IPS-20b (cell line): ENCODE measurements around the gene SERTAD2.

ENCODE experiments used
- H3K27ac ChIP-seq: one replicate; pipeline ENCODE4 v1.5.1; 2013; ENCODE audit warnings: low read length
- H3K27me3 ChIP-seq: 2 replicates; pipeline ENCODE4 v1.6.1; 2013; ENCODE audit warnings: mild to moderate bottlenecking, low read length, inconsistent platforms; ENCODE audit not compliant: insufficient read depth
- H3K36me3 ChIP-seq: 2 replicates; pipeline ENCODE4 v1.6.1; 2013; ENCODE audit warnings: low read depth, mild to moderate bottlenecking, inconsistent platforms, low read length, moderate library complexity; ENCODE audit not compliant: insufficient read depth
- H3K4me1 ChIP-seq: 2 replicates; pipeline ENCODE4 v1.6.1; 2013; ENCODE audit warnings: mild to moderate bottlenecking, control low read depth, inconsistent platforms, low read length, moderate library complexity; ENCODE audit not compliant: insufficient read depth
- H3K4me3 ChIP-seq: 2 replicates; pipeline ENCODE4 v1.5.1; 2013; ENCODE audit warnings: mild to moderate bottlenecking, low read length, inconsistent platforms
- H3K9ac ChIP-seq: 2 replicates; pipeline ENCODE4 v1.6.1; 2013; ENCODE audit warnings: low read depth, mild to moderate bottlenecking, inconsistent platforms, low read length, moderate library complexity
- H3K9me3 ChIP-seq: 2 replicates; pipeline ENCODE4 v1.6.1; 2013; ENCODE audit warnings: mild to moderate bottlenecking, low read depth, low read length, inconsistent platforms; ENCODE audit not compliant: insufficient read depth

The SERTAD2 gene, protein sequence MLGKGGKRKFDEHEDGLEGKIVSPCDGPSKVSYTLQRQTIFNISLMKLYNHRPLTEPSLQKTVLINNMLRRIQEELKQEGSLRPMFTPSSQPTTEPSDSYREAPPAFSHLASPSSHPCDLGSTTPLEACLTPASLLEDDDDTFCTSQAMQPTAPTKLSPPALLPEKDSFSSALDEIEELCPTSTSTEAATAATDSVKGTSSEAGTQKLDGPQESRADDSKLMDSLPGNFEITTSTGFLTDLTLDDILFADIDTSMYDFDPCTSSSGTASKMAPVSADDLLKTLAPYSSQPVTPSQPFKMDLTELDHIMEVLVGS

DNA sequence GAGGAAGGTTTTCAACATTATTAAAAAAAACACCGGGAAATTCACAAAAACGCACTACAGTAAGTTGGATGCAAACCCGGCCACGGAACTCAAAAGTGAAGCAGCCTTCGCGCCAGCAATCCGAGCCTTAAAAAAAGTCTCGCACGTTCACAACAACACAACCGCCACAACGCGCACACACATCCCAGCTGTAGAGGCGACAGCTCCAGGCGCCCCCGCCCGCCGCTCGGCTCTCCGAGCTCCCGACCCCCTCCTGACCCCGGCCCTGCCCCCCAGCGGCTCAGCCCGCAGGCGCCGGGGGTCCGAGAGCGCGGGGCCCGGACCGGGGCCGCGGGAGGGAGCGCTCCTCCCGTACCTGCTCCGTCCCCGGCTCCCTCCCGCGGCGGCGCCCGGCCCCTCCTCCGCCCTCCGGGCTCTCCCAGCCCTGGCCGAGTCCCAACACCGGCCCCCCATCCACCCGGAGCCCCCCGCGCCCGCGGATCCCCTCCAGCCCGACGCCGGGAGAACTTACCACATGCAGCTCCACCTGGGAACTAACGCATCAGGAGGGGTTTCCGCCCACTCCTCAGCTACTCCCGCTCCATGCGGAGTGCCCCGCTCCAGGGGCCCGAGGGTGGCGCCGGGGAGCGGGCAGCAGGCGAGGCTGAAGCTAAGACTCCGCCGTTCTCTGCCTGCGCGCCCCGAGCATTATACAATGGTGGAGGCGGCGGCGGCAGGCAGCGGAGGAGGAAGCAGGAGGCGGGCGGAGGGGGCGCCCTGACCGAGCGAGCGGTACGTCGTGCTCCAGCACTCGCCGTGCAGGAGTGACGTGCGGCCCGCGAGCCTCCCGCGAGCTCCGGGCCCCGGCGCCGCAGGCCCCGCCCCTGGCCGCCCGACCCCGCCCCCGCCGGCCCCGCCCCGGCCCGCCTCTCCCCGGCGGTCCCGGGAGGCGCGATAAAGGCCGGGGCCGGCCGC is at the start of gene SERTAD2:
Gene SERTAD2, minus strand, starts transcription at position 805 of the 954 bp plus-strand sequence. CDS start 17,042 bp downstream, outside the sequence.
- Histone ChIP-seq H3K27ac (no peak within 1 kb of the TSS), H3K36me3 (no peaks in the 10 kb centered on the region), H3K9me3 (no peaks in the 10 kb centered on the region), H3K4me3 (peak within 1 kb of the TSS; percentile 85), H3K9ac (peak within 1 kb of the TSS; percentile 77; the same call in 1 of the 2 replicates), H3K4me1 (peaks cover 24% of the 10 kb centered on the region), H3K27me3 (peaks cover 49% of the 10 kb centered on the region)

- H3K27me3 ChIP-seq: no peaks in the 10 kb centered on the region
- H3K4me3 ChIP-seq: no peak overlapping the region
- no peak overlapping the region for H3K9ac ChIP-seq
- no peaks in the 10 kb centered on the region for H3K9me3 ChIP-seq
- H3K36me3 ChIP-seq: no peaks in the 10 kb centered on the region
- no peak overlapping the region for H3K27ac ChIP-seq
- H3K4me1 ChIP-seq: peaks cover 10% of the 10 kb centered on the region; the same call in 1 of the 2 replicates
Measured at GRCh38 chr2:64700133-64700809, 46.6 kb upstream of the SERTAD2 start.

- Histone ChIP-seq H3K27ac (no peak overlapping the region), H3K36me3 (no peaks in the 10 kb centered on the region), H3K9ac (no peak overlapping the region), H3K27me3 (no peaks in the 10 kb centered on the region), H3K4me1 (peaks cover 11% of the 10 kb centered on the region; the same call in 1 of the 2 replicates), H3K9me3 (no peaks in the 10 kb centered on the region), H3K4me3 (no peak overlapping the region)
Measured at GRCh38 chr2:64699712-64700111, 46.0 kb upstream of the SERTAD2 start.

DNA sequence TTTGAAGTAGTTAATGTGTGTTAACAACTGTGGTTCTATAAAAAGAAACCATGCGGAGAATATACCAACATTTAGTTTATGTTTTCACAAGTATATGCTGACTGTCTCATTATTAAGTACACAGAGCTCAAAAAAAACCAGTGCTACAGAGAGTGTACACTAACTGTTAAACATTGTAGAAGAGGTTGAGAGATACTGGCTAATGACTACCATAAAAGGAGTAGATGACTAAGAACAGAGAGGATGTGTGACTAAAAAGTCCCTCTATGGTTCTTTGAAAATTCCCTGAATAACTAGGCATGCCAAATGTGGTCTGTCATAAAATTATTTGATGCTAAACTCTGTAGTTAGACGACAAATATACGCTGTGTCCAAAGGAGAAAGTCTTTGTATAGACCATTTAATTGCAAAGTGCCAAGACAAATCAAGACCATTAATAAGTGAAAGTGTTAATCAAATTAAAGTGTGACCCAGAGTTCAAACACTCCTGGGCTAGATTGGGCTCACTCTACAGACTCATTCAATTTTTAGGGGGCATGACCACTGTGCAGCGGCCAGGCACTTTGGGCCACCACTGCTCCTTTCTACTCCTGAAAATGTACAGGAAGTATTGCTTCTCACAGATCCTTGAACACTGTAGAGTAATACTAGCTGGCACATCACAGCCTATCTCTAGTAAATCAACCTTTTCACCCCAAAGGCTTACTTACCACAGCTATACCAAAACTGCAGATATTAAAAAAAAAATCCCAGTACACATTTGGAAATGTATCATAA is 45.1 kb upstream of the SERTAD2 start:
- no peak overlapping the region for H3K27ac ChIP-seq

DNA sequence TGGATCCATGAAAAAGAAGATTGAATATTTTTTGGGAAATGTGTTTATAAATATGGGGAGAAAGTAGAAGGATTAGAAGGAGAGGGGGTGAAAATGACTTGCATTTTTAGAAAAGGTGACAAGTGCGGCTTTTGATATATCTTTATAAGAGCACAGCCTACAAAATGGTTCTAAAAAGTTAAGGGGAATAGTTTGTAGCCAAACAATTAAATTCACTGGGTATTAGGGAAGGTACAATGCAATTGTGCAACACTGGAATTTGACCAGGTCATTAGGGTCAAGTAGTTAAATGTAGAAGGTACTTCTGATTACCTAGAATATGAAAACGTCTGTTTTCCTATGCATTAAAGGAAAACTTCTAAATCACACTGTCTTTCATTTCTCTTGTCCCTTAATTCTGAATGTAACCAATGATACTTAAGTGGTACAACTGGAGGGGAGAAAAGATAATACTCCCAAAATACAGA is 44.5 kb upstream of the SERTAD2 start:
- Histone ChIP-seq H3K36me3 (no peaks in the 10 kb centered on the region), H3K27me3 (no peaks in the 10 kb centered on the region), H3K9me3 (no peaks in the 10 kb centered on the region), H3K4me3 (no peak overlapping the region), H3K4me1 (peaks cover 11% of the 10 kb centered on the region; the same call in 1 of the 2 replicates), H3K27ac (no peak overlapping the region), H3K9ac (no peak overlapping the region)

More for the DNA sequence above, 45.1 kb upstream of the SERTAD2 start:
- peaks cover 11% of the 10 kb centered on the region; the same call in 1 of the 2 replicates for H3K4me1 ChIP-seq
- H3K9me3 ChIP-seq: no peaks in the 10 kb centered on the region
- H3K4me3 ChIP-seq: no peak overlapping the region
- no peaks in the 10 kb centered on the region for H3K27me3 ChIP-seq
- no peak overlapping the region for H3K9ac ChIP-seq
- H3K36me3 ChIP-seq: no peaks in the 10 kb centered on the region

DNA sequence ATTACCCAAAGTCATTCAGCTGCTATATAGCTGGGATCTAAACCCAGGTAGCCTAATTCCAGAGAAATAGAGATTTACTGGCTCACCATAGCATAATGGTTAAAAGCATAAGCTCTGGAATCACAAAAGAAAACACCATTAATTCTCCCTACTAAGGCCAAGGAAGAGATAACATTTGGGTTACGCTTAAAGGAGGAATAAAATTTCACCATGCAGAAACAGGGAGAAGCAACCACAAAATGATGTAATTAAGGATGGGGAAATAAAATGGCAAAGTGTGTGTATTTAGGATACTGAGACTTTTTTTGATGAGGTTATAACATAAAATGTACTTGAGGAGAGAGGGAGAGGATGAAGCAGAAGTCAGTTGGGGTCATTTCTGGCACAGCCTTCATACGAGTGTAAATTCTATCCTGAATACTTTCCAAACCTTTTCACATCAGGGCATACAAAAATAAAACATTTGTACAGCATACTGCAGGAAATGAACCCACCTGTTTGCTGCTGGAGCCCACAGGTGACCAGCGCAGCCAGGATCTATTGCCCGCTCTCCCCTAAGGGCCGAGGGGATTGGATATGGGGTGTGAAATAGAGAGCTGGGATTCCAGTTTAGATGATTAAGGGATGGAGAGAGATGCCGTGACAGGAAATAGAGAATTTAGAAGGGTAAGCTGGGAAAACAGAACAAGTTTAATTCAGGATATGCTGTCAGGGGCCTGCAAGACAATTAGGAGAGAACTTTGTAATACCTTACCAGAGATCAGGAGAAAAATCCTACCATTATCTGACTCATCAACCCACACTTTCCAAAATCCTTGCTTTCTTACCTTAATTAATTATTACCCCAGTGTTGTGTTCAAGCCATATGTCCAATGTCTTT is 43.8 kb upstream of the SERTAD2 start:
- H3K4me3 ChIP-seq: no peak overlapping the region
- H3K27me3 ChIP-seq: no peaks in the 10 kb centered on the region
- no peak overlapping the region for H3K9ac ChIP-seq
- H3K36me3 ChIP-seq: no peaks in the 10 kb centered on the region
- H3K27ac ChIP-seq: no peak overlapping the region
- H3K9me3 ChIP-seq: no peaks in the 10 kb centered on the region
- peaks cover 11% of the 10 kb centered on the region; the same call in 1 of the 2 replicates for H3K4me1 ChIP-seq

DNA sequence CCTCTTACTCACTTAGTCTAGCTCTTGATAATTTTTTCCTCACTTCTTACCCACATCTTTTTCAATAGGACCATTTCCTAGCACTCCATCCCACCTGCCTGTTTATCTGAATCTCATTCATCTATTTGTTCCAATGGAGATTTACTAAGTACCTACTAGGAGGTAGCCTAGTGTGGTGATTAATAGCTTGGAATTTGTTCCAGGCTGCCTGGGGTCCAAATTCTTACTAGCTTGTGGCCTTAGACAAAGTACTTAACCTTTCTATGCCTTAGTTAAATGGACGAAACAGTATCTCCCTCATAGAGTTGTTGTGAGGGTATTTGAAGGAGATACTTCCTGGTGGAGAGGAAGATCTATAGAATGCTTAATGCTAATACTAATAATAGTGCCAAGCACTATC is 42.9 kb upstream of the SERTAD2 start:
- no peak overlapping the region for H3K4me3 ChIP-seq
- no peaks in the 10 kb centered on the region for H3K9me3 ChIP-seq
- peaks cover 11% of the 10 kb centered on the region; the same call in 1 of the 2 replicates for H3K4me1 ChIP-seq
- H3K27ac ChIP-seq: no peak overlapping the region
- H3K27me3 ChIP-seq: no peaks in the 10 kb centered on the region
- H3K36me3 ChIP-seq: no peaks in the 10 kb centered on the region
- no peak overlapping the region for H3K9ac ChIP-seq

DNA sequence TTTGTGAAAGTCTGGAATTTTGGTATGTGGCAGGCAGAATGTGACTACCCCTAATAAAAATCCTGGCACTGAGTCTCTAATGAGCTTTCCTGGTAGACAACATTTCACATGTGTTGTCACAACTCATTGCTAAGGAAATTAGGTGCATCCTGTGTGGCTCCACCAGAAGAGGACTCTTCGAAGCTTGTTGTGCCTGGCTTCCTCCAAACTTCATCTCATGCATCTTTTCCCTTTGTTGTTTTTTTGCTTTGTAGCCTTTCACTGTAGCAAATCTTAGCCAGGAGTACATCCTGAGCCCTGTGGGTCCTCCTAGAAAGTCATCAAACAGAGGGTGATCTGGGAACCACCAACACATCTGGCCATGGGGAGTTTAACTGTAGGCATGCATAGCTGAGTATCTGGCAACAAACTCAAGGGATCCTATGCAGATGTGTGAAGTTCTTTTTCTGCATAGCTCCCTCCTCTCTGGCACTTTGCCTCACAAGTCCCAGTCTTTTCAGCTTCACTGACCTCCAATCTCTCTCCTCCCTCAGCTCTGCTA is 42.1 kb upstream of the SERTAD2 start:
- Histone ChIP-seq H3K27ac (no peak overlapping the region), H3K9me3 (no peaks in the 10 kb centered on the region), H3K36me3 (no peaks in the 10 kb centered on the region), H3K4me1 (peaks cover 11% of the 10 kb centered on the region; the same call in 1 of the 2 replicates), H3K27me3 (no peaks in the 10 kb centered on the region), H3K9ac (no peak overlapping the region), H3K4me3 (no peak overlapping the region)

DNA sequence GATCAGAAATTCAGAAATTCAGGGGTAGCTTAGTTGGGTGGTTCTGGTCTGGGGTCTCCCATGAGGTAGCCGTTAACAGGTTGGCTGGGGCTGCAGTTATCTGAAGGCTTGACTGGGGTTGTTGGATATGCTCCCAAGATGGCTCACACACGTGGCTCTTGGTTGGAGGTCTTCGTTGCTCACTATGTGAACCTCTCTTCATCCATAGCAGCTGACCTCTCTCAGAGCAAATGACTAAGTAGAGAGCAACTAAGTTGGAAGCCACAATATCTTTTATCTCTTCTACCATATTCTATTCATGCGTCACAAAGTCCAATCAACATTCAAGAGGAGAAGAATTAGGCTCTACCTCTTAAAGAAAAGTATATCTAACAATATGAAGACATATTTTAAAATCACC is 38.7 kb upstream of the SERTAD2 start:
- Histone ChIP-seq H3K36me3 (no peaks in the 10 kb centered on the region), H3K9me3 (no peaks in the 10 kb centered on the region), H3K27ac (no peak overlapping the region), H3K4me1 (peaks cover 11% of the 10 kb centered on the region; the same call in 1 of the 2 replicates), H3K4me3 (no peak overlapping the region), H3K27me3 (no peaks in the 10 kb centered on the region), H3K9ac (no peak overlapping the region)

DNA sequence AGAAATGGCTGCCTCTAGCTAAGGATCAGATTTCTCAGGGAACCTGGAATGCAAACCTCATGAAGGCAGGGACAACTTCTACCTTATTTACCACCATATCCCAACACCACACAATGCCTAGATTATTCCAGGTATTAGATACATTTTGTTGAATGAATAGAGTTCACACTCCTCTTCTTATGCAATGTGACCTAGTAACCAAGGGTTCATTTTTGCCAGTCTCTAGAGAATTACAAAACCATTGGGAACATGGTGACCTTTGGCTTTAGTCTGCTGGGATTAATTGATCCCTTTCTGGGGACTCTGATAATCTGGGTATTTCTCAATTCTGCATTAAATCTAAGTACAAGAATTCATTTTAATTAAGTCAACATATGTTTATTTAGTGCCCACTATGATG is 35.2 kb upstream of the SERTAD2 start:
- Histone ChIP-seq H3K9me3 (no peaks in the 10 kb centered on the region), H3K27me3 (no peaks in the 10 kb centered on the region), H3K36me3 (no peaks in the 10 kb centered on the region), H3K4me3 (no peak overlapping the region), H3K27ac (no peak overlapping the region), H3K9ac (no peak overlapping the region), H3K4me1 (peaks cover 5% of the 10 kb centered on the region; the same call in 1 of the 2 replicates)
